ENCODE results near the gene NTM. TPM values are rescaled to one million over a fixed set of nuclear protein-coding genes. Genes with fewer than 3 reads are reported as not detected.

The NTM gene
- total RNA-seq, 1 donor from 2014 or later, result 92.1 TPM

DNA sequence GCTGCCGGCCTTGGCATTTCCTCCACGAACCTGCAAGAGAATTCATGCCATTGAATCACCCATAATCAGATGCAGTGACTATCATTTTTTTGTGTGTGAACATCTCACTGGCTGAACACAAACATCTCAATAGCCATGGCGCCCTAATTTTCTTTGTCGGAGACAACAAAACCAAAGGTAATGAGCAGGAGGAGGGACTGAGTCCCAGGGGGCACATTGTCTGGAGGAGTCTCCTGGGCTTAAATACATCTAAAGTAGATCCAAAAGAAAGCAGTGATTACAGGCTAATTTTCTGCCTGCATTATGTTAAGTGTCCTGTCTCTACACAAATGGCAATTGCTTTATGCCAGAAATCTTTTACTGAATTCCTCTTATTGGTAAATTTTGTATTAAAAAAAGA is 113.5 kb downstream of the NTM start:
- no peaks in the 10 kb centered on the region for H3K4me1 Mint-ChIP-seq (ENCODE audit: low read depth)
- H3K9me3 Mint-ChIP-seq (ENCODE audit: low read depth), result no peaks in the 10 kb centered on the region
- no peak overlapping the region for H3K27ac Mint-ChIP-seq (ENCODE audit: unreplicated experiment)
- no peaks in the 10 kb centered on the region for H3K36me3 Mint-ChIP-seq (ENCODE audit: low read depth)
- TF ChIP-seq, protein P1, sequence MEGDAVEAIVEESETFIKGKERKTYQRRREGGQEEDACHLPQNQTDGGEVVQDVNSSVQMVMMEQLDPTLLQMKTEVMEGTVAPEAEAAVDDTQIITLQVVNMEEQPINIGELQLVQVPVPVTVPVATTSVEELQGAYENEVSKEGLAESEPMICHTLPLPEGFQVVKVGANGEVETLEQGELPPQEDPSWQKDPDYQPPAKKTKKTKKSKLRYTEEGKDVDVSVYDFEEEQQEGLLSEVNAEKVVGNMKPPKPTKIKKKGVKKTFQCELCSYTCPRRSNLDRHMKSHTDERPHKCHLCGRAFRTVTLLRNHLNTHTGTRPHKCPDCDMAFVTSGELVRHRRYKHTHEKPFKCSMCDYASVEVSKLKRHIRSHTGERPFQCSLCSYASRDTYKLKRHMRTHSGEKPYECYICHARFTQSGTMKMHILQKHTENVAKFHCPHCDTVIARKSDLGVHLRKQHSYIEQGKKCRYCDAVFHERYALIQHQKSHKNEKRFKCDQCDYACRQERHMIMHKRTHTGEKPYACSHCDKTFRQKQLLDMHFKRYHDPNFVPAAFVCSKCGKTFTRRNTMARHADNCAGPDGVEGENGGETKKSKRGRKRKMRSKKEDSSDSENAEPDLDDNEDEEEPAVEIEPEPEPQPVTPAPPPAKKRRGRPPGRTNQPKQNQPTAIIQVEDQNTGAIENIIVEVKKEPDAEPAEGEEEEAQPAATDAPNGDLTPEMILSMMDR (IDR thresholded peaks at IDR 0.05), result no peak
- peaks cover 12% of the 10 kb centered on the region for H3K27me3 Mint-ChIP-seq (ENCODE audit: low read depth)
- no peak for DNase-seq (ENCODE audit: low spot score)
- H3K4me3 Mint-ChIP-seq (ENCODE audit: unreplicated experiment), result no peak overlapping the region

DNA sequence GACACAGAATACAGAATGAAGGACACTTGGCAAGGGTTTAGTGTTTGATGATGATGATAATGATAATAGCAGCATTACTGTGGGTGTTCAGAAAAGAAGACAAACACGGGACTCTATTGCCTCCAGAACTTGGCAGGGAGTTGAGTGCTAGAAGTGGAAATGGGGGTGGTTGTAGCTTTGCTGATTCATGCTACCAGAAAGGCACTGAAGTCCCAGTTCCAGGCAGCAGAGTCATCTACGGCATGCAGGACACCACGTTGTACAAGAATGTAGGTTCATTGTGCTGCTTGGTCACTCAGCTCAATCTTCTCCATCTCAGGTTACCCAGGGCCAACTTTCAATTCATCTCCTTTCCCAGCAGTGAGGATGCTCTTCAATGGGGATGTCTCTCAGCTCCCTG is 115.7 kb downstream of the NTM start:
- Mint-ChIP-seq H3K36me3 (ENCODE audit: low read depth) (no peaks in the 10 kb centered on the region), H3K9me3 (ENCODE audit: low read depth) (no peaks in the 10 kb centered on the region), H3K27me3 (ENCODE audit: low read depth) (peaks cover 12% of the 10 kb centered on the region), H3K27ac (ENCODE audit: unreplicated experiment) (no peak overlapping the region), H3K4me1 (ENCODE audit: low read depth) (no peaks in the 10 kb centered on the region), H3K4me3 (ENCODE audit: unreplicated experiment) (no peak overlapping the region)
- no peak for DNase-seq (ENCODE audit: low spot score)
- TF ChIP-seq, protein P1 (IDR thresholded peaks at IDR 0.05), result no peak

DNA sequence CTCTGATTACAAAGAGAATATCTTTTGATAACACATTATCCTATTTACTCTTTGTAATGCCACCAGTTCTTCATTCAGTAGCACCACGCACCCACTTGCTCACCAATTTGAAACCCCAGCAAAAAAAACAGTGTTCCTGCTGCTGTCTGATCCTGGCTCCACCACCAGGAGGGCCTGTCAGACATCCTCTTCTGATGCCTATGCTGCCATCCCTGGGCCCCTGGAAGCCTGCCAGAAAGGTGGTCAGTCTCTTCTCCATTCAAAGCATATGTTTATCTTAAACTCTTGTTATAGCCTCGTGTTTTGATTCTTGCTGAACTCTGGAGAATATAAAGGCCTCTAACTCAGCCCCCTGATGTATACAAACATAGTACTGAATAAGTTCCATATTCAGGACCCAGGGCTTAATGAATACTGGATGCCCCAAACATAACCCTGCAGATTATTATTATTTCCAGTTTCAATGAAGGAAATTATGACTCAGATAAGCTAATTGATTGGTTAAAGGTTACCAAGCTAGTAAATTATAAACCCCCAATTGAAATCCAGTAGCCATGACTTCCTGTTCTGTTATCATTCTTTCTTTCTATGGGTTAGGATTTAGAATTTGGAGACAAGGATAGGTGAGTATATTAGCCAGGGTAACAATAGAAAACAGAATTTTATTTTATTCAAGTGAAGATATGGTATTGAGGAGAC is 116.7 kb downstream of the NTM start:
- no peak overlapping the region for H3K27ac Mint-ChIP-seq (ENCODE audit: unreplicated experiment)
- no peaks in the 10 kb centered on the region for H3K4me1 Mint-ChIP-seq (ENCODE audit: low read depth)

DNA sequence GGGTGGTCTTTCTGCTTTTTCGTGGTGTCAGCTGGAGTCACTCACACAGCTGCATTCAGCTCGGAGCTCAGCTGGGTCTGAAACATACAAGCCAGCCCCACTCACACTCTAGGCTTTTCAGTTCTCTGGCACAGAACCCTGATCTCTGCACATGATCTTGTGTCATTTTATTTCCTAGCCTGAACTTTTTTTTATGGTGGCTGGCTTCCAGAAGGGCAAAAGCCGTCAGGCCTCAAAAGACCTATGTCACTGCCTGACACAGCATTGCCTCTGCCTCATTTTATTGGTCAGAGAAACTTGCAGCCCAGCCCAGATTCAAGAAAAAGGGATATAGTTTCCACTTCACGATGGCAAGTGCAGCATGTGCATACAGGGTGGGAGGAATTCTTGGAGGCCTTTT is 117.8 kb downstream of the NTM start:
- Mint-ChIP-seq H3K36me3 (ENCODE audit: low read depth) (no peaks in the 10 kb centered on the region), H3K4me3 (ENCODE audit: unreplicated experiment) (no peak overlapping the region), H3K4me1 (ENCODE audit: low read depth) (no peaks in the 10 kb centered on the region), H3K27ac (ENCODE audit: unreplicated experiment) (no peak overlapping the region), H3K27me3 (ENCODE audit: low read depth) (peaks cover 7% of the 10 kb centered on the region), H3K9me3 (ENCODE audit: low read depth) (no peaks in the 10 kb centered on the region)
- TF ChIP-seq, protein P1 (IDR thresholded peaks at IDR 0.05), result no peak
- DNase-seq (ENCODE audit: low spot score), result no peak

More for the DNA sequence above, 116.7 kb downstream of the NTM start:
- Mint-ChIP-seq H3K4me3 (ENCODE audit: unreplicated experiment) (no peak overlapping the region), H3K36me3 (ENCODE audit: low read depth) (no peaks in the 10 kb centered on the region), H3K9me3 (ENCODE audit: low read depth) (no peaks in the 10 kb centered on the region), H3K27me3 (ENCODE audit: low read depth) (peaks cover 12% of the 10 kb centered on the region)
- TF ChIP-seq, protein P1 (IDR thresholded peaks at IDR 0.05), result no peak
- no peak for DNase-seq (ENCODE audit: low spot score)

DNA sequence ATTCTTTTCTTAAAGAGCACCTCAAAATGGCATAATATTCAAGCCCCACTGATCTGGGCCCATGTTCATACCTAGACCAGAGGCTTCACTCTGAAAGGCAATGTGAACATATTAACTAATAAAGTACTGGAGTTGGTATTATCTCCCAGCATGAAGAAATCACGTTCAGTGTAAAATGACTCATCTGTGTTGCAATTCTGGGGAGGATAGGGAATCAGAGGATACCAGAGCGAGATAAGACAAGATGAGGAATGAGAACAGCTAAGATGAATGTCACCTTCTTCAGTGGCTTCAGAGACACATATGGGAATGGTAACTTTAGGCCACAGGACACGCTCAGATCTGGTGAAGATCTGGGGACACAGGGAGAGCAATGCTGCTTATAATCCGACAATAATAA is 121.1 kb downstream of the NTM start:
- Mint-ChIP-seq H3K4me1 (ENCODE audit: low read depth) (no peaks in the 10 kb centered on the region), H3K27me3 (ENCODE audit: low read depth) (peaks cover 13% of the 10 kb centered on the region), H3K36me3 (ENCODE audit: low read depth) (no peaks in the 10 kb centered on the region), H3K4me3 (ENCODE audit: unreplicated experiment) (no peak overlapping the region), H3K27ac (ENCODE audit: unreplicated experiment) (no peak overlapping the region), H3K9me3 (ENCODE audit: low read depth) (no peaks in the 10 kb centered on the region)
- no peak for DNase-seq (ENCODE audit: low spot score)
- TF ChIP-seq, protein P1 (IDR thresholded peaks at IDR 0.05), result no peak
